HG02588 (cell line): ENCODE data around the gene GALNT16.
"Not testable (repeated sequence)": the region's sequence is repeated elsewhere in the genome, so short reads cannot be mapped to it uniquely, and the experiment has no call there.

Source experiments
- ATAC-seq: cut with Tn5 transposase; IDR thresholded peaks from one replicate; pipeline ENCODE4 v1.9.1; 2021; ENCODE audit warnings: mild to moderate bottlenecking, moderate library complexity; ENCODE audit not compliant: unreplicated experiment

The GALNT16 gene

GRCh38 chr14:69259527-69260189 is at the start of gene GALNT16:
Gene GALNT16, plus strand, starts transcription at chr14:69260158. Its CDS starts 133 bp downstream, at chr14:69260291.
- no peak for ATAC-seq

GRCh38 chr14:69214393-69214792 is 45.6 kb upstream of the GALNT16 start:
- ATAC-seq, result no peak

- ATAC-seq, result not testable (repeated sequence)
These were observed 42.3 kb upstream of the GALNT16 start for GRCh38 chr14:69217663-69218062.

- no peak for ATAC-seq
These were observed 35.0 kb upstream of the GALNT16 start for GRCh38 chr14:69224946-69225345.

- no peak for ATAC-seq
These were observed 33.8 kb upstream of the GALNT16 start for GRCh38 chr14:69226178-69226577.

- ATAC-seq, result no peak
These were observed 33.2 kb upstream of the GALNT16 start for GRCh38 chr14:69226736-69227135.

GRCh38 chr14:69231486-69231885 is 28.5 kb upstream of the GALNT16 start:
- no peak for ATAC-seq

GRCh38 chr14:69232388-69232787 is 27.6 kb upstream of the GALNT16 start:
- ATAC-seq, result no peak

GRCh38 chr14:69234106-69234505 is 25.9 kb upstream of the GALNT16 start:
- no peak for ATAC-seq

- ATAC-seq, result no peak
These were observed 24.2 kb upstream of the GALNT16 start for GRCh38 chr14:69235708-69236107.

GRCh38 chr14:69237142-69237541 is 22.8 kb upstream of the GALNT16 start:
- ATAC-seq, result no peak

GRCh38 chr14:69237584-69237983 is 22.4 kb upstream of the GALNT16 start:
- ATAC-seq, result no peak

GRCh38 chr14:69238883-69239282 is 21.1 kb upstream of the GALNT16 start:
- ATAC-seq, result no peak

GRCh38 chr14:69240527-69241173 is 19.3 kb upstream of the GALNT16 start:
- no peak for ATAC-seq

GRCh38 chr14:69241577-69241976 is 18.4 kb upstream of the GALNT16 start:
- ATAC-seq, result no peak

GRCh38 chr14:69242311-69243224 is 17.4 kb upstream of the GALNT16 start:
- no peak for ATAC-seq

GRCh38 chr14:69244946-69245345 is 15.0 kb upstream of the GALNT16 start:
- no peak for ATAC-seq

- no peak for ATAC-seq
These were observed 13.6 kb upstream of the GALNT16 start for GRCh38 chr14:69246331-69246730.

- no peak for ATAC-seq
These were observed 12.1 kb upstream of the GALNT16 start for GRCh38 chr14:69247676-69248440.

GRCh38 chr14:69249603-69250002 is 10.4 kb upstream of the GALNT16 start:
- ATAC-seq, result no peak

- no peak for ATAC-seq
These were observed 7.1 kb upstream of the GALNT16 start for GRCh38 chr14:69252851-69253250.
